HL-60 (cell line): ENCODE results near the gene WT1.

Source experiments
- GABPA ChIP-seq: IDR thresholded peaks from 2 replicates; pipeline ENCODE4 v1.6.1; 2012; ENCODE audit warnings: low read depth
- POLR2AphosphoS5 ChIP-seq: IDR thresholded peaks from 2 replicates; pipeline ENCODE4 v1.6.1; 2012; ENCODE audit warnings: low read depth
- SPI1 ChIP-seq: IDR thresholded peaks from 2 replicates; pipeline ENCODE4 v1.6.1; 2012; ENCODE audit warnings: low read depth, mild to moderate bottlenecking, borderline replicate concordance
- TF ChIP-seq, protein P1 (sequence below): IDR thresholded peaks from one replicate; pipeline ENCODE4 v1.5.1; 2011; ENCODE audit warnings: low read length, control low read depth, inconsistent platforms; ENCODE audit not compliant: insufficient read depth
- TF ChIP-seq, protein P2 (sequence below): IDR thresholded peaks from 2 replicates; pipeline ENCODE4 v1.6.1; 2012; ENCODE audit warnings: low read depth; ENCODE audit not compliant: insufficient replicate concordance

- TF ChIP-seq POLR2AphosphoS5: no peak
- TF ChIP-seq, protein P1, sequence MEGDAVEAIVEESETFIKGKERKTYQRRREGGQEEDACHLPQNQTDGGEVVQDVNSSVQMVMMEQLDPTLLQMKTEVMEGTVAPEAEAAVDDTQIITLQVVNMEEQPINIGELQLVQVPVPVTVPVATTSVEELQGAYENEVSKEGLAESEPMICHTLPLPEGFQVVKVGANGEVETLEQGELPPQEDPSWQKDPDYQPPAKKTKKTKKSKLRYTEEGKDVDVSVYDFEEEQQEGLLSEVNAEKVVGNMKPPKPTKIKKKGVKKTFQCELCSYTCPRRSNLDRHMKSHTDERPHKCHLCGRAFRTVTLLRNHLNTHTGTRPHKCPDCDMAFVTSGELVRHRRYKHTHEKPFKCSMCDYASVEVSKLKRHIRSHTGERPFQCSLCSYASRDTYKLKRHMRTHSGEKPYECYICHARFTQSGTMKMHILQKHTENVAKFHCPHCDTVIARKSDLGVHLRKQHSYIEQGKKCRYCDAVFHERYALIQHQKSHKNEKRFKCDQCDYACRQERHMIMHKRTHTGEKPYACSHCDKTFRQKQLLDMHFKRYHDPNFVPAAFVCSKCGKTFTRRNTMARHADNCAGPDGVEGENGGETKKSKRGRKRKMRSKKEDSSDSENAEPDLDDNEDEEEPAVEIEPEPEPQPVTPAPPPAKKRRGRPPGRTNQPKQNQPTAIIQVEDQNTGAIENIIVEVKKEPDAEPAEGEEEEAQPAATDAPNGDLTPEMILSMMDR: no peak
- TF ChIP-seq, protein P2, sequence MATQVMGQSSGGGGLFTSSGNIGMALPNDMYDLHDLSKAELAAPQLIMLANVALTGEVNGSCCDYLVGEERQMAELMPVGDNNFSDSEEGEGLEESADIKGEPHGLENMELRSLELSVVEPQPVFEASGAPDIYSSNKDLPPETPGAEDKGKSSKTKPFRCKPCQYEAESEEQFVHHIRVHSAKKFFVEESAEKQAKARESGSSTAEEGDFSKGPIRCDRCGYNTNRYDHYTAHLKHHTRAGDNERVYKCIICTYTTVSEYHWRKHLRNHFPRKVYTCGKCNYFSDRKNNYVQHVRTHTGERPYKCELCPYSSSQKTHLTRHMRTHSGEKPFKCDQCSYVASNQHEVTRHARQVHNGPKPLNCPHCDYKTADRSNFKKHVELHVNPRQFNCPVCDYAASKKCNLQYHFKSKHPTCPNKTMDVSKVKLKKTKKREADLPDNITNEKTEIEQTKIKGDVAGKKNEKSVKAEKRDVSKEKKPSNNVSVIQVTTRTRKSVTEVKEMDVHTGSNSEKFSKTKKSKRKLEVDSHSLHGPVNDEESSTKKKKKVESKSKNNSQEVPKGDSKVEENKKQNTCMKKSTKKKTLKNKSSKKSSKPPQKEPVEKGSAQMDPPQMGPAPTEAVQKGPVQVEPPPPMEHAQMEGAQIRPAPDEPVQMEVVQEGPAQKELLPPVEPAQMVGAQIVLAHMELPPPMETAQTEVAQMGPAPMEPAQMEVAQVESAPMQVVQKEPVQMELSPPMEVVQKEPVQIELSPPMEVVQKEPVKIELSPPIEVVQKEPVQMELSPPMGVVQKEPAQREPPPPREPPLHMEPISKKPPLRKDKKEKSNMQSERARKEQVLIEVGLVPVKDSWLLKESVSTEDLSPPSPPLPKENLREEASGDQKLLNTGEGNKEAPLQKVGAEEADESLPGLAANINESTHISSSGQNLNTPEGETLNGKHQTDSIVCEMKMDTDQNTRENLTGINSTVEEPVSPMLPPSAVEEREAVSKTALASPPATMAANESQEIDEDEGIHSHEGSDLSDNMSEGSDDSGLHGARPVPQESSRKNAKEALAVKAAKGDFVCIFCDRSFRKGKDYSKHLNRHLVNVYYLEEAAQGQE: no peak
- no peak for TF ChIP-seq GABPA
- TF ChIP-seq SPI1: no peak
Measured at GRCh38 chr11:32391956-32392553, 43.3 kb downstream of the WT1 start.
